Lung (tissue), 12 donors: ENCODE measurements around the gene TM4SF4. TPM values are rescaled to one million over a fixed set of nuclear protein-coding genes. Genes with fewer than 3 reads are reported as not detected.

ENCODE experiments used
- ATAC-seq: fragments of 200-7000 bp; cut with Tn5 transposase; one replicate; pipeline ENCODE4 v1.9.1; 2020; ENCODE audit warnings: moderate number of reproducible peaks; ENCODE audit not compliant: insufficient read depth, low FRiP score
- DNase-seq, 3 donors: peaks; one replicate each; pipeline ENCODE4 v3.0.0-alpha.2; 2013 to 2017
- H3K27ac ChIP-seq, 2 donors: one replicate each; pipeline ENCODE4 v1.5.1; 2013; ENCODE audit warnings: mild to moderate bottlenecking in 2 of 2, moderate library complexity in 2 of 2, control low read depth in 1 of 2, inconsistent platforms in 1 of 2, low read depth in 1 of 2, low read length in 1 of 2
- H3K27me3 ChIP-seq, 3 donors: one replicate each; pipeline ENCODE4 v1.5.1; 2013; ENCODE audit warnings: low read length in 2 of 3; ENCODE audit not compliant: control insufficient read depth in 3 of 3, insufficient read depth in 3 of 3
- H3K36me3 ChIP-seq, 4 donors: one replicate each; pipeline ENCODE4 v1.5.1; 2013; ENCODE audit warnings: low read length in 4 of 4, mild to moderate bottlenecking in 1 of 4, moderate library complexity in 1 of 4; ENCODE audit not compliant: control insufficient read depth in 4 of 4, insufficient read depth in 4 of 4
- H3K4me1 ChIP-seq, 5 donors: one replicate each; pipeline ENCODE4 v1.5.1; 2013; ENCODE audit warnings: low read length in 5 of 5, mild to moderate bottlenecking in 2 of 5, moderate library complexity in 1 of 5; ENCODE audit not compliant: control insufficient read depth in 5 of 5, insufficient read depth in 5 of 5
- H3K4me3 ChIP-seq: one replicate; pipeline ENCODE4 v1.5.1; 2013; ENCODE audit warnings: mild to moderate bottlenecking, control low read depth, moderate library complexity
- H3K9ac ChIP-seq, 2 donors: one replicate each; pipeline ENCODE4 v1.5.1; 2013; ENCODE audit warnings: low read length in 2 of 2, control low read depth in 1 of 2; ENCODE audit not compliant: insufficient read depth in 1 of 2
- H3K9me3 ChIP-seq, 4 donors: one replicate each; pipeline ENCODE4 v1.5.1; 2013; ENCODE audit warnings: low read length in 3 of 4, mild to moderate bottlenecking in 1 of 4, moderate library complexity in 1 of 4; ENCODE audit not compliant: control insufficient read depth in 4 of 4, insufficient read depth in 3 of 4
- CTCF ChIP-seq: IDR thresholded peaks from 2 replicates; pipeline ENCODE4 v1.5.1; 2012; ENCODE audit warnings: mild to moderate bottlenecking; ENCODE audit errors: control extremely low read depth, extremely low read depth
- WGBS, 2 donors: extraction: QIAGEN DNeasy Blood & Tissue Kit; methylation state at CpG; one replicate each; pipeline ENCODE4 v1.1.7; 2013; 5-methylcytosine and 5-hydroxymethylcytosine counted together
- polyA plus RNA-seq, 2 donors: library from polyadenylated mRNA; stranded (reverse); fragments of 200-250 nt; gene quantifications; one replicate each; pipeline ENCODE4 v1.2.1, GENCODE V29; 2013
- total RNA-seq, 2 donors: library from RNA; depleted of rRNA in 1 of 2; stranded (reverse); fragments of >200 nt in 1 of 2; gene quantifications; one replicate each; pipeline ENCODE4 v1.2.1, GENCODE V29; 2014 to 2021
- donor health status: control.
- donor health status: control.
- donor health status: Bipolar disorder and iron deficiency.
- donor health status: healthy.
- donor health status: DM: yes; HTN: yes; CAD: no.

The TM4SF4 gene
- total and polyA plus RNA-seq, 4 donors = 0.22 to 4.4 (median 2.0) TPM

- Histone ChIP-seq H3K9ac (no peak overlapping the region), H3K27me3 (no peaks in the 10 kb centered on the region), H3K36me3 (no peaks in the 10 kb centered on the region), H3K4me3 (no peak overlapping the region), H3K9me3 (peaks cover 0 to 3% (median under 1%) of the 10 kb centered on the region in 4 donors), H3K27ac (no peak overlapping the region), H3K4me1 (peaks cover 0 to 5% (median 0%) of the 10 kb centered on the region in 5 donors)
- TF ChIP-seq CTCF = no peak
- DNase-seq (no peak), ATAC-seq (no peak)
Observed at GRCh38 chr3:149438981-149439380, 35.5 kb upstream of the TM4SF4 start.

DNA sequence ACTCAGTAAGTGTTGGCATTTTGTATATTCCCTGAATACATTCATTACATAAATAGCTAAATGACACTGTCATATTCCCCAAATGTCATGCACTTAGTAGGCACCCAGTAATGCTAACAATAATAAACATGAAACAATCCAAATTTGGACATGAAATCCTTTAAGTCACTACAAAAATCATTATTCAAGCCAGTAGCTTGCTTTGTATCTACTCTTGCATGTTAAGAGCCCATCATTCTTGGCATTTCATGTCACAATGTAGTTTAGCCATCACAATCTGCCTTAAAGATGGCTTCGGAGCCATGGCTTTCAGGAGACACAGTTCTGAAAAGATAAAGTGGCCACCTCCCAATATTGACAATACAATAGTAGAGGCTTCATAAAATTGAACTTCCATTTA lies 32.9 kb upstream of the TM4SF4 start:
- 92 to 93% methylated on average over 1 of the region's 1 CpG for WGBS, 2 donors
- H3K27me3 ChIP-seq = no peaks in the 10 kb centered on the region
- H3K9ac ChIP-seq = no peak overlapping the region
- peaks cover 0 to 5% (median 0%) of the 10 kb centered on the region in 5 donors for H3K4me1 ChIP-seq
- no peak overlapping the region for H3K4me3 ChIP-seq
- no peak overlapping the region for H3K27ac ChIP-seq
- H3K36me3 ChIP-seq = no peaks in the 10 kb centered on the region
- no peak for DNase-seq
- H3K9me3 ChIP-seq = no peaks in the 10 kb centered on the region
- no peak for ATAC-seq
- TF ChIP-seq CTCF = no peak

- no peaks in the 10 kb centered on the region for H3K36me3 ChIP-seq
- ATAC-seq (no peak), DNase-seq (no peak)
- H3K4me3 ChIP-seq = no peak overlapping the region
- H3K27ac ChIP-seq = no peak overlapping the region
- WGBS, 2 donors = 61 to 74% methylated on average over 1 of the region's 1 CpG
- H3K4me1 ChIP-seq = peaks cover 0 to 5% (median 0%) of the 10 kb centered on the region in 5 donors
- no peaks in the 10 kb centered on the region for H3K9me3 ChIP-seq
- no peaks in the 10 kb centered on the region for H3K27me3 ChIP-seq
- TF ChIP-seq CTCF = no peak
- H3K9ac ChIP-seq = no peak overlapping the region
Observed at GRCh38 chr3:149442043-149442442, 32.5 kb upstream of the TM4SF4 start.

DNA sequence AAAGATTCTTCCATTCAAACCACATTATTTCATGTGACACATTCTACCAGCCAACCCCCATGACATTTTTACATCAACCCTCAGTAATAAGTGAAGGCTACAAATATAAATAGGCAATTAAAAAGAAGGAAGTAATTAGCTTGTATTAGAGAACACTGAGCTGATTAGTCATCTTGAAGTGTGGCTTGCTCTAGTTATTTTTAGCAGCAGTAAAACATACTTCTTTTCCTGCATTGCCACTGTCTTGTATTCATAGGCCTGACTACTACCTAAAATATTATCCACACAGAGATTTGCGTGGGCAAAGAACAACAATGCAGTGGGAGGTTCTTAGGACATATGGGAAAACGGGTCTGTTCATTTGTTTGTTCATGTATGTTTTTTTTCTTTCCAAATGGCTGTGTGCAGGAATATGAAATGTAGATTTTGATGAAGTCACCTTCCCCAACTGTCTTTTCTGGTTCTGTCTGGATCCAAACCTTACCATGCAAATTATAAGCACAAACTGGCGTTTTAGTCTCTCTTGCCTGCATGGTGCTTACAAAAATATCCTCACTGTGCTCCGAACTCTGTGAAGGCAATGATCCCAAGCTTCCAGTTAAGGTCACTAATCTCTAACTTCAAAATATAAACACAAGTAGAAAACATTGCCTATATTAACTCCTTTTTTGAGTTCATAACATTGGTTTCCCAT lies 31.5 kb upstream of the TM4SF4 start:
- Histone ChIP-seq H3K27ac (no peak overlapping the region), H3K4me1 (peaks cover 0 to 5% (median 0%) of the 10 kb centered on the region in 5 donors), H3K4me3 (no peak overlapping the region), H3K9ac (no peak overlapping the region), H3K9me3 (no peaks in the 10 kb centered on the region), H3K27me3 (no peaks in the 10 kb centered on the region), H3K36me3 (no peaks in the 10 kb centered on the region)
- 58 to 59% methylated on average over 4 of the region's 4 CpGs for WGBS, 2 donors
- DNase-seq = no peak
- no peak for ATAC-seq
- TF ChIP-seq CTCF = no peak
